IPS-18c (cell line): ENCODE results near the gene PTPRK.

Source experiments
- H3K4me3 ChIP-seq: 2 replicates; pipeline ENCODE4 v1.7.0; 2013; ENCODE audit warnings: low read depth, mild to moderate bottlenecking, low read length, moderate library complexity; ENCODE audit not compliant: insufficient read depth
- H3K9me3 ChIP-seq: one replicate; pipeline ENCODE4 v1.6.1; 2013; ENCODE audit warnings: mild to moderate bottlenecking, low read length, moderate library complexity; ENCODE audit not compliant: control insufficient read depth, insufficient read depth

The PTPRK gene

GRCh38 chr6:128144320-128144719 lies 376.1 kb downstream of the PTPRK start:
- no peaks in the 10 kb centered on the region for H3K9me3 ChIP-seq
- H3K4me3 ChIP-seq, result no peak overlapping the region

DNA sequence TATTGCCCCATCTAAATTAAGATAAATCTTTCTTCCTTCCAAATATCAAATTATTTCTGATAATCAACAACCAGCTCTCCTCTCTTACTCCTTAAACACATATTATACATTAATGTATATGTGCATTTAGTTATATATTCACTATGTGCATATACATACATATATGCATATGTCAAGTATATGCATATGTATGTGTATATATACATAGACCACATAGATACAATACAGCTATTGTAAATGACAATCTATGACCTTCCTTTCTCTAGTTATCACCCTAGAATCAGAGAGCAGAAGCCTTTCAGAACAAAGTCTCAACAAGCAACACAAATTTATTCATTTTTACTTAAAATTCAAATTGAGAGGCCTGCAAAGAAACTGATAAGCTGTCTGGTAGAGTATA lies 378.5 kb downstream of the PTPRK start:
- Histone ChIP-seq H3K4me3 (no peak overlapping the region), H3K9me3 (no peaks in the 10 kb centered on the region)

DNA sequence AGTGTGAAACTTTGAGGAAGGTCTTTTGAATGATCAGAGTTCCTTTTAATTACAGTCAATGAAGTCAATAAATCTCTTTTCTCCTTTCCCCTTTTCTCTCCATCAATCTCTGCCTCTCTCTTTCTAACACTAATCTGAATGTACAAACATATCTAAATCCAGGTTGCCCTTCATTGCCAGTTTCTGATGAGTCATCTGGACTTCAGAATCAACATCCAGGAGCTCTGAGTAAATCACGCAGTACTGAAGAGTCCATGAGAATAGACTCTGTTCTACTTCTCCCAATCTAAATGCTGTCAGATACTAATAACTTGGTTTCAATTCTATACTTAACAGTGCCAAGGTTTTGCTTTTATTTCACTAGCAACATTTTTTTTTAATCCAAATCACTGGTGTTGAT lies 380.9 kb downstream of the PTPRK start:
- Histone ChIP-seq H3K9me3 (no peaks in the 10 kb centered on the region), H3K4me3 (no peak overlapping the region)

DNA sequence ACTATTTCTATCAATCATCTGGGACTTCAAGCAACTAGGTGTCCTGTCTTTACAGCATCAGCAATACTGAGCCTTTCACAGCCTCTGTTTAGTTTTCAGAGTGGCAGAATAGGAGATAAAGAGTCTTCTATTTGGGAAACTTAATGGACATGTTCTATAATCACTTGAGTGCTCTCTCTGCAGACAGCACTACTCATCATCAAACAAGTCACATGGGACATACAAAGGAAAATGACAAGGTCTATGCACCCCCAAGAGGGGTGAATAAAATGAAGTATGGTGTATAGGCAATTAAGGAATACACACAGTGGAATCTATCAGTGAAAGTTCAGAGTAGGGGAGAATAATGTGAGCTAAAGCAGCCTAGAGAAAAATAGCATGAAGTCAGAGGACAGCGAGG lies 381.7 kb downstream of the PTPRK start:
- Histone ChIP-seq H3K9me3 (no peaks in the 10 kb centered on the region), H3K4me3 (no peak overlapping the region)

- Histone ChIP-seq H3K9me3 (no peaks in the 10 kb centered on the region), H3K4me3 (no peak overlapping the region)
Observed at GRCh38 chr6:128135325-128135724, 385.1 kb downstream of the PTPRK start.

DNA sequence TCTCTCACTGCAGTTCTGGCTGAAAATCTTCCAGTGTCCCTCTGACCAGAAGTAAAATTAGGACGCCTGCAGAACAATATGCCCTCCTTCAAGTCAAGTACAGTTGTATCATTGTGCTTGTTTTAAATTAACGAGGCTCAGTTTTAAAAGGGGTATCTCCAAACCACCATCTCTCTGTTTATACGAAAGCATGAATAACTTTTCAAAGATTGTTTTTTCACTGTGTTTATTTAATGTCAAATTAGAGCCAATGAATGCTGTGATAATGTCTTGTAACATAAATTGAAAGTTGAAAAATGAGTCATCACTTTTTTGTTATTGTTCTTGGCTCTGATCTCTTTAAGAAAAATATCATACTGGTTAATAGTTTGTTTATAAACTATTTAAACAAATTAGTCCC lies 388.8 kb downstream of the PTPRK start:
- no peaks in the 10 kb centered on the region for H3K9me3 ChIP-seq
- H3K4me3 ChIP-seq, result no peak overlapping the region

DNA sequence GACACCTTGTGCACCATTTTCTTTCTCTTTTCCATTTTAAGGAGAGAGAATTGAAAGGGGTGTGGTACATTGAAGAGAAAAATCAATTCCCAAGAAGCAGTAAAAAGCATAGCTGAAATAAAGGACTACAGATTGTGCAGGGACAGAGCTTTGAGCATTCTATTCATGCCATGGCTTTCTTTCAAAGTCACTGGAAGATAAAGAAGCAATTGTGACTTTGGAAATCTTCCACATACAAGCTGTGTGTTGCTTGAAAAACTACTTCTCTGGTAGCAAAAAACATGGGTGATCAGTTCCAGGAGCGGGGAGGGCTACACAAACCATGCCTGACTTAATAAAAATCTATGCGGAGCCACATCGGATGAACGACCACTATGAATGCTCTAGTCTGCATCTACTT lies 389.4 kb downstream of the PTPRK start:
- H3K4me3 ChIP-seq, result no peak overlapping the region
- H3K9me3 ChIP-seq, result no peaks in the 10 kb centered on the region

GRCh38 chr6:128129679-128130078 lies 390.7 kb downstream of the PTPRK start:
- H3K9me3 ChIP-seq, result no peaks in the 10 kb centered on the region
- no peak overlapping the region for H3K4me3 ChIP-seq

DNA sequence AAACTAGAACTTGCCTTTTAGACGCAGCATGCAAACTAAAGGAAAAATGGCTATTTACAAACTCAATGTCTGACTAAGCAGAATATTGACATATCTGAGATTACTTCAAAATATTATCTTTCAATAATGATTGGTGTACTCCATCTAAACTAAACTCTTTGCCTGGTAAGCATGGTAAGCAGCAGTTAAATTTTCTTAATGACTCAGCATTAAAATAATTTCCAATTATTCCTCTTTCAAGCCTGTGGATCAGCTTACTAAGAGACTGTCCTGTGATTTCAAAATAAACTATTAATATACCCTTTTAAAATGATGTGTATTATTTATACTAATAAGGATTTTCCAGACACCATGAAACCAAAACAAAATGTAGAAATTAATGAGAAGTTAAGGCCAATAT lies 392.7 kb downstream of the PTPRK start:
- H3K4me3 ChIP-seq, result no peak overlapping the region

DNA sequence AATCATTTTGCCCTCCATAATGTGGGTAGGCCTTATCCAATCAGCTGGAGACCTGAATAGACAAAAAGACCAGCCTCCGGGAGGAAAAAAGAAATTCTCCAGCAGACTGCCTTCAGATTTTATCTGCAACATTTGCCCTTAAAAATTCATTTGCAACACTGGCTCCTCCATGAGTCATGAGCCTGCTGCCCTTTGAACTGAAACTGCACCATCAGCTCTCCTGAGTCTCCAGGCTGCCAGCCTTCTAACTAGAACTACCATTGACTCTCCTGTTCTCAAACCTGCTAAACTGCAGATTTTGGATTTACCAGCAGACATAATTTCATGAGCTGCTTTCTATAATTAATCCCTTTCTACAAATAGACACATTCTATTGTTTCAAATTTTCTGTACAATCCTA lies 395.7 kb downstream of the PTPRK start:
- Histone ChIP-seq H3K4me3 (no peak overlapping the region), H3K9me3 (no peaks in the 10 kb centered on the region)

More for the DNA sequence above, 392.7 kb downstream of the PTPRK start:
- H3K9me3 ChIP-seq, result no peaks in the 10 kb centered on the region

GRCh38 chr6:128121610-128122009 lies 398.8 kb downstream of the PTPRK start:
- H3K4me3 ChIP-seq, result no peak overlapping the region
- no peaks in the 10 kb centered on the region for H3K9me3 ChIP-seq

- H3K9me3 ChIP-seq, result no peaks in the 10 kb centered on the region
- H3K4me3 ChIP-seq, result no peak overlapping the region
Observed at GRCh38 chr6:128121190-128121589, 399.2 kb downstream of the PTPRK start.

DNA sequence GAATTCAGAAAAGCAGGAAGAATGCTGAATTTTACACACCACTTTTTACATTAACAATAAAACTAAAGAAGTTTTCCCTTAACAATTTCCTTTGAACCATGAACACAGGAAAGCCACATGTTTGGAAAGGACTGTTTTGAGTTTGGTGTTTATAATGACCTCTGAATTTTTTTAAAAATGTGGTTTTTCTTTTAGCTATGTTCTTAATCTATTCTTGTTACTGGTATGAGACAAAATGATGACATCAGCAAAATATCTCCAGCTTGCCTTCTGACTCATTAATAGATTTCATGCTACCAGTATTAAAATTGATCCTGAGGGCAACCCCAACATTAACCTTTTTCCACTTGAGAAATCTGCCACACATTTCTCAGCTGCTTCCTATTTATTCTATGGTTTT lies 402.0 kb downstream of the PTPRK start:
- no peak overlapping the region for H3K4me3 ChIP-seq
- H3K9me3 ChIP-seq, result no peaks in the 10 kb centered on the region

- Histone ChIP-seq H3K4me3 (no peak overlapping the region), H3K9me3 (no peaks in the 10 kb centered on the region)
Observed at GRCh38 chr6:128117916-128118315, 402.5 kb downstream of the PTPRK start.

DNA sequence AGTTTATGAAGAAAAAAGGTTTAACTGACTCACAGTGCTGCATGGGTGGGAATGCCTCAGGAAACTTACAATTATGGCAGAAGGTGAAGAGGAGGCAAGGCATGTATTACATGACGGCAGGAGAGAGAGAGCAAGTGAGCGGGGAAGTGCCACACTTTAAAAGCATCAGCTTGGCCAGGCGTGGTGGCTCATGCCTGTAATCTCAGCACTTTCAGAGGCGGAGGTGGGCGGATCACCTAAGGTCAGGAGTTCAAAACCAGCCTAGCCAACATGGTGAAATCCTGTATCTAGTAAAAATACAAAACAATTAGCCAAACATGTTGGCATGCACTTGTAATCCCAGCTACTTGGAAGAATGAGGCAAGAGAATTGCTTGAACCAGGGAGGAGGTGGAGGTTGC lies 406.2 kb downstream of the PTPRK start:
- H3K9me3 ChIP-seq, result no peaks in the 10 kb centered on the region
- H3K4me3 ChIP-seq, result no peak overlapping the region

GRCh38 chr6:128112494-128112893 lies 407.9 kb downstream of the PTPRK start:
- no peak overlapping the region for H3K4me3 ChIP-seq
- no peaks in the 10 kb centered on the region for H3K9me3 ChIP-seq

- Histone ChIP-seq H3K9me3 (no peaks in the 10 kb centered on the region), H3K4me3 (no peak overlapping the region)
Observed at GRCh38 chr6:128111096-128111495, 409.3 kb downstream of the PTPRK start.

DNA sequence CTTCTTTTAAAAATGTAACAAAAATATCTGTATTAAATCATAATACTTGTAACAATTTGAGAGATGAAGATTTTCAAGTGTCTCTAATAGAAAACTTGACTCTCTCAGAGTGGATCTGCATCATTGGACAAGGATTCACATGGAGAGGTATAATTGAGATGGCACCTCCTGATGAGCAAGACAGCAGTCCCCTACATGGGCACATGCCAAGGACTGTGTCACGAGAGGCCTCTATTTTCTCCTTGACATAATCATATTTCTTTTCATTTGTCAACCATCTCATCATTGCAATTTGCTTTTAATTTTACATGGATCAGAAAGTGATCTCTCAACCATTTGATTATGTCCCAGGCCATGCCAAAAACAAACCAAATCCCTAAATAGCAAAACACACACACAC lies 412.7 kb downstream of the PTPRK start:
- Histone ChIP-seq H3K9me3 (no peaks in the 10 kb centered on the region), H3K4me3 (no peak overlapping the region)

DNA sequence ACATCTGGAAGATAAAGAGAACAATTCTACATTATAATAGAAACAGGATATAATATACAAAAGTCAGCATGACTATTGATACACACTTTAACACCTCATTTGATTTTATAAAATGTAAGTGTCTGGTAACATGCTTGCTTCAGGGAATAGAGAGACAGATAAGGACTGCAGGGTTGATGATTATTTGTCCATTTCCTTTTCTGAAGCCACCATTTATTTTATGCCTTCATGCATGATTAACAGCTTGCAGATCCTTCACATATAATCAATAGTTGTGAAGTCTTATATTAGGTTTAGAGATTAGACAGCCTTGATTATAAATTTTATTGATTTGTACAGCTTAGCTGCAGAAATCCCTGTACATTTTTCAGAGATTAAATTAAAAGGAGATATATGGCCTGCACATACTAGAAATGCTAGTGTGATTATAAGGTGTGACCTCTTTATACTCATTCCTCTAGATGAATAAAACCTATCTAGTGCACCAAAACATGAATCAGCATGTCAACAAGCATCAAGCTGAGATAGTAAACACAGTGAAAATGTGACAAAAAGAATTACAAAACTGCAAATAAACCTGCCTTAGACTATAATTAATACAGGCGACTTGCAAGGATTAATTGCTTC lies 420.7 kb downstream of the PTPRK start:
- Histone ChIP-seq H3K9me3 (no peaks in the 10 kb centered on the region), H3K4me3 (no peak overlapping the region)
